Right lobe of liver (tissue), 4 donors: ENCODE data around the gene TAF3.

Experiments used
- POLR2A ChIP-seq: fragments of 450-650 bp; IDR thresholded peaks from one replicate; pipeline ENCODE4 v1.6.1; 2017; ENCODE audit warnings: antibody characterized with exemption, mild to moderate bottlenecking
- TF ChIP-seq, protein P1 (sequence below), 4 donors: fragments of 200-600 bp in 3 of 4; fragments of 450-650 bp in 1 of 4; IDR thresholded peaks; one replicate each; pipeline versions ENCODE4 v1.5.1 to v1.8.0; 2016 to 2022; ENCODE audit warnings: antibody characterized with exemption in 4 of 4, mild to moderate bottlenecking in 2 of 4
- donor health status: DM: no; HTN: no; CAD: no.
- donor health status: DM: no; HTN: no; CAD: no.
- donor health status: DM: no; HTN: yes; CAD: no.

DNA sequence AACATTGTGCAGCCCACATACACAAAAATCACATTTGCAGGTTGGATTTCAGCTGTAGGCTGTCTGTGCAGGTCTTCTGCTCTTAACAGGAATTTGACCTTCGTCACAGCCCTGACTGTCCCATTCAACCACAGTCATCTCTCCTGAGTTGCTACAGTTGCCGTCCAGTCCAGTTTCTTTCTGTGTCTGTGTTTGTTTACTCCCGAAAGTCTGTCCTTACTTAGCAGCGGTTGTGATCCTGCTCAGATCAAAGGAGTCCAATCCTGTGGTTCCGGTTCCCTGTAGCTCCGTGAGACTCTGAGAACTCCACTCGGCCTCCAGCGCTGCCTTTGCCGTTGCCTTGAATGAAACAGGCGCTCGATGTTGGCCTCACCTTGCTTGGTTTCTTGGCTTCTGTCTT lies 124.6 kb downstream of the TAF3 start:
- TF ChIP-seq, protein P1, sequence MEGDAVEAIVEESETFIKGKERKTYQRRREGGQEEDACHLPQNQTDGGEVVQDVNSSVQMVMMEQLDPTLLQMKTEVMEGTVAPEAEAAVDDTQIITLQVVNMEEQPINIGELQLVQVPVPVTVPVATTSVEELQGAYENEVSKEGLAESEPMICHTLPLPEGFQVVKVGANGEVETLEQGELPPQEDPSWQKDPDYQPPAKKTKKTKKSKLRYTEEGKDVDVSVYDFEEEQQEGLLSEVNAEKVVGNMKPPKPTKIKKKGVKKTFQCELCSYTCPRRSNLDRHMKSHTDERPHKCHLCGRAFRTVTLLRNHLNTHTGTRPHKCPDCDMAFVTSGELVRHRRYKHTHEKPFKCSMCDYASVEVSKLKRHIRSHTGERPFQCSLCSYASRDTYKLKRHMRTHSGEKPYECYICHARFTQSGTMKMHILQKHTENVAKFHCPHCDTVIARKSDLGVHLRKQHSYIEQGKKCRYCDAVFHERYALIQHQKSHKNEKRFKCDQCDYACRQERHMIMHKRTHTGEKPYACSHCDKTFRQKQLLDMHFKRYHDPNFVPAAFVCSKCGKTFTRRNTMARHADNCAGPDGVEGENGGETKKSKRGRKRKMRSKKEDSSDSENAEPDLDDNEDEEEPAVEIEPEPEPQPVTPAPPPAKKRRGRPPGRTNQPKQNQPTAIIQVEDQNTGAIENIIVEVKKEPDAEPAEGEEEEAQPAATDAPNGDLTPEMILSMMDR (IDR thresholded peaks at IDR 0.05): no peak
- no peak for TF ChIP-seq POLR2A
